LNCaP clone FGC (cell line): ENCODE data around the gene FLOT1.
A peak's percentile ranks its signal among the peaks of the same experiment; 100 is the strongest.

Experiments
- DNase-seq: peaks from one replicate; pipeline ENCODE4 v3.0.0-alpha.2; 2011; ENCODE audit warnings: low read depth
- H3K4me3 ChIP-seq: 2 replicates; pipeline ENCODE4 v1.5.1; 2011; ENCODE audit warnings: mild to moderate bottlenecking, low read depth, low read length, control low read depth
- TF ChIP-seq, protein P1 (sequence below): IDR thresholded peaks from 2 replicates; pipeline ENCODE4 v1.5.1; 2012; ENCODE audit warnings: mild to moderate bottlenecking; ENCODE audit not compliant: control insufficient read depth, insufficient read depth; ENCODE audit errors: extremely low read depth

FLOT1 gene

GRCh38 chr6:30743099-30744053 lies 889 bp upstream of the FLOT1 start:
- TF ChIP-seq, protein P1, sequence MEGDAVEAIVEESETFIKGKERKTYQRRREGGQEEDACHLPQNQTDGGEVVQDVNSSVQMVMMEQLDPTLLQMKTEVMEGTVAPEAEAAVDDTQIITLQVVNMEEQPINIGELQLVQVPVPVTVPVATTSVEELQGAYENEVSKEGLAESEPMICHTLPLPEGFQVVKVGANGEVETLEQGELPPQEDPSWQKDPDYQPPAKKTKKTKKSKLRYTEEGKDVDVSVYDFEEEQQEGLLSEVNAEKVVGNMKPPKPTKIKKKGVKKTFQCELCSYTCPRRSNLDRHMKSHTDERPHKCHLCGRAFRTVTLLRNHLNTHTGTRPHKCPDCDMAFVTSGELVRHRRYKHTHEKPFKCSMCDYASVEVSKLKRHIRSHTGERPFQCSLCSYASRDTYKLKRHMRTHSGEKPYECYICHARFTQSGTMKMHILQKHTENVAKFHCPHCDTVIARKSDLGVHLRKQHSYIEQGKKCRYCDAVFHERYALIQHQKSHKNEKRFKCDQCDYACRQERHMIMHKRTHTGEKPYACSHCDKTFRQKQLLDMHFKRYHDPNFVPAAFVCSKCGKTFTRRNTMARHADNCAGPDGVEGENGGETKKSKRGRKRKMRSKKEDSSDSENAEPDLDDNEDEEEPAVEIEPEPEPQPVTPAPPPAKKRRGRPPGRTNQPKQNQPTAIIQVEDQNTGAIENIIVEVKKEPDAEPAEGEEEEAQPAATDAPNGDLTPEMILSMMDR, result no peak
- H3K4me3 ChIP-seq, result peak overlapping the region; percentile 97
- DNase-seq, result no peak

GRCh38 chr6:30741789-30742315 lies 635 bp downstream of the FLOT1 start:
- H3K4me3 ChIP-seq, result peak overlapping the region; percentile 97
- TF ChIP-seq, protein P1, result no peak
- no peak for DNase-seq

GRCh38 chr6:30741063-30741779 lies 1.3 kb downstream of the FLOT1 start:
- no peak for DNase-seq
- TF ChIP-seq, protein P1, result no peak
- H3K4me3 ChIP-seq, result peak overlapping the region; percentile 97

- H3K4me3 ChIP-seq, result no peak overlapping the region
Measured at GRCh38 chr6:30740540-30740870, 2.0 kb downstream of the FLOT1 start.

GRCh38 chr6:30738532-30738931 lies 4.0 kb downstream of the FLOT1 start:
- no peak for DNase-seq
- no peak overlapping the region for H3K4me3 ChIP-seq

More at GRCh38 chr6:30740540-30740870, 2.0 kb downstream of the FLOT1 start:
- DNase-seq, result no peak
- TF ChIP-seq, protein P1, result no peak

GRCh38 chr6:30735668-30736314 lies 6.7 kb downstream of the FLOT1 start:
- no peak for DNase-seq

More at GRCh38 chr6:30738532-30738931, 4.0 kb downstream of the FLOT1 start:
- TF ChIP-seq, protein P1, result no peak

More at GRCh38 chr6:30735668-30736314, 6.7 kb downstream of the FLOT1 start:
- TF ChIP-seq, protein P1, result no peak
- H3K4me3 ChIP-seq, result no peak overlapping the region
